ENCODE measurements around the gene MBD5. TPM values are rescaled to one million over a fixed set of nuclear protein-coding genes. Genes with fewer than 3 reads are reported as not detected.

The MBD5 gene
- total RNA-seq, 2 donors from 2014 or later: 38.2 to 44.7 TPM

DNA sequence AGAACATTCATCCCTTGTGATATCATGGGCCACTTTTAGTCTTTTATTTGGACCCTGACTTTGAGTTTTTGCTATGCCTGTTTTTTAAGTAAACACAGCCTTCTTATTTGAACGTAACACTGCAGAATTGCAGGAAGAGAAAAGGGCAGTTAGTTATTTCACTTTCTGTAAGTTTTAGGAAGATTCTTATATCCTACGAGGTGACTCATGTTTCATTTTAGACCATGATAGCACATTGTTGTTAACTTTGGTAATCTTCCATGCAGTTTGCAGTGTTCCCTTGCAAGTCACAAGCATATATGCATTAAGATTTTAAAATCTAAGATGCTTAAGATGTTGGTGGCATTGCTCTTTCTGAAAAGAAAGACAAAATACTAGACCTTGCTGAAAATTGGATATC is 495.1 kb downstream of the MBD5 start:
- H3K27ac ChIP-seq: no peak overlapping the region
- DNase-seq (ENCODE audit: low spot score): no peak
- 74% methylated on average over 2 of the region's 2 CpGs for whole genome bisulfite sequencing
- H3K4me1 ChIP-seq (replicated peaks): no peaks in the 10 kb centered on the region
- H3K27me3 ChIP-seq (replicated peaks; ENCODE audit: insufficient read depth): no peaks in the 10 kb centered on the region
- intact Hi-C loops (cut with DNase I): loop anchor here (10.0 kb wide), 2 partner anchors 469 to 581 kb away; no protein-coding TSS in a partner anchor
- H3K36me3 ChIP-seq: no peaks in the 10 kb centered on the region
- no peaks in the 10 kb centered on the region for H3K9me3 ChIP-seq
- no peak overlapping the region for H3K4me3 ChIP-seq
- TF ChIP-seq POLR2A (IDR thresholded peaks at IDR 0.05) (no peak), POLR2AphosphoS5 (IDR thresholded peaks at IDR 0.05) (no peak)
- TF ChIP-seq, protein P1, sequence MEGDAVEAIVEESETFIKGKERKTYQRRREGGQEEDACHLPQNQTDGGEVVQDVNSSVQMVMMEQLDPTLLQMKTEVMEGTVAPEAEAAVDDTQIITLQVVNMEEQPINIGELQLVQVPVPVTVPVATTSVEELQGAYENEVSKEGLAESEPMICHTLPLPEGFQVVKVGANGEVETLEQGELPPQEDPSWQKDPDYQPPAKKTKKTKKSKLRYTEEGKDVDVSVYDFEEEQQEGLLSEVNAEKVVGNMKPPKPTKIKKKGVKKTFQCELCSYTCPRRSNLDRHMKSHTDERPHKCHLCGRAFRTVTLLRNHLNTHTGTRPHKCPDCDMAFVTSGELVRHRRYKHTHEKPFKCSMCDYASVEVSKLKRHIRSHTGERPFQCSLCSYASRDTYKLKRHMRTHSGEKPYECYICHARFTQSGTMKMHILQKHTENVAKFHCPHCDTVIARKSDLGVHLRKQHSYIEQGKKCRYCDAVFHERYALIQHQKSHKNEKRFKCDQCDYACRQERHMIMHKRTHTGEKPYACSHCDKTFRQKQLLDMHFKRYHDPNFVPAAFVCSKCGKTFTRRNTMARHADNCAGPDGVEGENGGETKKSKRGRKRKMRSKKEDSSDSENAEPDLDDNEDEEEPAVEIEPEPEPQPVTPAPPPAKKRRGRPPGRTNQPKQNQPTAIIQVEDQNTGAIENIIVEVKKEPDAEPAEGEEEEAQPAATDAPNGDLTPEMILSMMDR (IDR thresholded peaks at IDR 0.05): no peak

DNA sequence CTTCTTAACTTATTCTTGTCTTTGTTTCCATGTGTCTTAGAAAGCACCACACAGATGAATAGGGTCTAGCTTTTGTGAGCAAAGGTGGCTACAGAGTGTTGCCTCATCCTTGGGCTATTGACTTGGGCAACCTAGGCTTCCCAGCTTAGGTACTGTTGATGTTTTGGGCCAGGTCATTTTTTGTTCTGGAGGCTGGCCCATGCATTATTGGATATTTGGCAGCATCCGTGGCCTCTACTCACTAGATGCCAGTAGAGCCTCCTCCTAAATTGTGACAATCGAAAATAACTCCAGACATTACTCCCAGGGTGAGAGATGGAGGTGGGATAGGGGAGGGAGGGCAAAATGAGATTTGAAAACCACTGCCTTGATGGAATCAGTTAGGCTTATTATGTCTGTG is 496.4 kb downstream of the MBD5 start:
- Histone ChIP-seq H3K36me3 (no peaks in the 10 kb centered on the region), H3K27ac (no peak overlapping the region), H3K4me1 (replicated peaks) (no peaks in the 10 kb centered on the region), H3K27me3 (replicated peaks; ENCODE audit: insufficient read depth) (no peaks in the 10 kb centered on the region), H3K4me3 (no peak overlapping the region), H3K9me3 (no peaks in the 10 kb centered on the region)
- intact Hi-C loops (cut with DNase I): loop anchor here (10.0 kb wide), 2 partner anchors 468 to 582 kb away; no protein-coding TSS in a partner anchor
- 89% methylated on average over 2 of the region's 2 CpGs for WGBS
- TF ChIP-seq, protein P1 (IDR thresholded peaks at IDR 0.05): no peak
- no peak for DNase-seq (ENCODE audit: low spot score)

DNA sequence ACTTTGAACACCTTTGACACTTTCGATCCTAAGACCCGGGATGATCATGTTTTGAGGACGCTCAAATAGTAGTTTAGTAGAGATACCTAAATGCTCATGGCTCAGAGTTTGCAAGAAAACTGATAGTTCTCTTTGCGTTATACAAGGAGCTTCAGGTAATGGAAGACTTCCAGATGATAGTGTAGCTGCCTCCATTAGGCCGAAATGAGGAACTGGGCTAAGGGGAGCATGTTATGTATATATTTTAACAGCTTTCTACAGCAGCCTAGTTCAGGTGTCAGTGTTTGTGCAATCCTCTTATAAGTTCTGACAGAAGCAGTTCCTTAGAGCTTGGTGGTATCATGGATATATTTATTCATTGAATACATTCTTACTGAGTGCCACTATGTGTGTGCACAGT is 496.9 kb downstream of the MBD5 start:
- H3K9me3 ChIP-seq: no peaks in the 10 kb centered on the region
- H3K4me1 ChIP-seq (replicated peaks): no peaks in the 10 kb centered on the region
- no peak overlapping the region for H3K4me3 ChIP-seq
- DNase-seq (ENCODE audit: low spot score): no peak
- intact Hi-C loops (cut with DNase I): loop anchor here (10.0 kb wide), 2 partner anchors 467 to 583 kb away; no protein-coding TSS in a partner anchor
- no peaks in the 10 kb centered on the region for H3K36me3 ChIP-seq
- 98% methylated on average over 5 of the region's 5 CpGs for WGBS
- no peak for TF ChIP-seq POLR2A (IDR thresholded peaks at IDR 0.05)
- TF ChIP-seq POLR2AphosphoS5 (IDR thresholded peaks at IDR 0.05): no peak
- TF ChIP-seq, protein P1 (IDR thresholded peaks at IDR 0.05): no peak
- H3K27ac ChIP-seq: no peak overlapping the region
- no peaks in the 10 kb centered on the region for H3K27me3 ChIP-seq (replicated peaks; ENCODE audit: insufficient read depth)

DNA sequence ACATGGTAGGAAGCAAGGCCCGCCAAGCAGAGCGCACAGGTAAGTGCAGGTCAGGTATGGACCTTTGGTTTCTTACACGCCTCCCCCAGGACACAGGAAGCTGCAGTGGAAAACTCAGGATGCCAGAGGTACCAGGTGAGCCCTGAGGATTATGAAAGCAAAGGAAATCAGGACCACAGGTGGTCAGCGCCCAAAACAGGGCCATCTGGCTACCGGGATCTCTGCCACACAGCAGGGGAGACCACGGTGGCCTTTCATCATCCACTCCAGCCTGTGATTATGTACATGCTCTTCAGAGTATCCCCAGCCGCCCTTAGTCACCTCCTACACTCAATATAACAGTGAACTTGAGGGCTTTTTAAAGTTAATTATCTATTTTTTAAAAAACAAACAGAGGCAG is 498.1 kb downstream of the MBD5 start:
- Histone ChIP-seq H3K27ac (no peak overlapping the region), H3K4me3 (no peak overlapping the region), H3K4me1 (replicated peaks) (no peaks in the 10 kb centered on the region), H3K9me3 (no peaks in the 10 kb centered on the region), H3K36me3 (no peaks in the 10 kb centered on the region), H3K27me3 (replicated peaks; ENCODE audit: insufficient read depth) (no peaks in the 10 kb centered on the region)
- intact Hi-C loops (cut with DNase I): loop anchor here (10.0 kb wide), 2 partner anchors 466 to 584 kb away; no protein-coding TSS in a partner anchor
- no peak for DNase-seq (ENCODE audit: low spot score)
- 89% methylated on average over 7 of the region's 7 CpGs for WGBS
- TF ChIP-seq, protein P1 (IDR thresholded peaks at IDR 0.05): no peak
- TF ChIP-seq POLR2A (IDR thresholded peaks at IDR 0.05): no peak
- no peak for TF ChIP-seq POLR2AphosphoS5 (IDR thresholded peaks at IDR 0.05)

DNA sequence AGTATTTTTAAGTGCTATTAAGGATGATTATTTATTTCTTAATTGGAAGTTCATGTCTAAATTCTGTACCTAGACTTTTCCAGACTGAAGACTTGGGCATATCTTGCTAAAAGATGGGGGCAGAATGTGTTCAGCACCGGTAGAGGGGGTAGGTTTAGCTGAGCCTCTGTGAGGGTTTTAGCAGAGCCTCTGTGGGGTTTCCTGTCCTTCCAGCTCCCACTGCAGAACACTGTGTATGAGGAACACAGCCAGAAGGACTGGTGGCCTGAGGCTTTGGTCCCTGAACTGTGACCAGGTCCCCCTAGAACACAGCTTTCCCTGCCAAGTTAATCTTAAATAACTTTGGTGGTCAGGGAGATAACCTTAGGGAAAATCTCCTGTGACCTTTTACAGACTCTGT is 500.3 kb downstream of the MBD5 start:
- TF ChIP-seq POLR2A (IDR thresholded peaks at IDR 0.05): no peak
- Histone ChIP-seq H3K4me3 (no peak overlapping the region), H3K36me3 (no peaks in the 10 kb centered on the region), H3K27me3 (replicated peaks; ENCODE audit: insufficient read depth) (no peaks in the 10 kb centered on the region), H3K4me1 (replicated peaks) (no peaks in the 10 kb centered on the region), H3K27ac (no peak overlapping the region), H3K9me3 (no peaks in the 10 kb centered on the region)
- no peak for DNase-seq (ENCODE audit: low spot score)
- WGBS: 75% methylated on average over 1 of the region's 1 CpG
- intact Hi-C loops (cut with DNase I): no loop called here

All from prostate gland (tissue), 2 donors.